NB4 (cell line): ENCODE data around the gene OR4D10.

ENCODE experiments used
- POLR2A ChIP-seq: IDR thresholded peaks from 2 replicates; pipeline ENCODE4 v1.6.1; 2011; ENCODE audit warnings: mild to moderate bottlenecking; ENCODE audit not compliant: insufficient read length; ENCODE audit errors: extremely low read depth
- TF ChIP-seq, protein P1 (sequence below): IDR thresholded peaks from one replicate; pipeline ENCODE4 v1.5.1; 2012; ENCODE audit warnings: low read depth, low read length
- TF ChIP-seq, protein P2 (sequence below): IDR thresholded peaks from 2 replicates; pipeline ENCODE4 v1.6.1; 2011; ENCODE audit warnings: low read depth, low read length

GRCh38 chr11:59510941-59511589 lies 38.0 kb downstream of the OR4D10 start, which contains the start of gene OR4D9:
- TF ChIP-seq, protein P1, sequence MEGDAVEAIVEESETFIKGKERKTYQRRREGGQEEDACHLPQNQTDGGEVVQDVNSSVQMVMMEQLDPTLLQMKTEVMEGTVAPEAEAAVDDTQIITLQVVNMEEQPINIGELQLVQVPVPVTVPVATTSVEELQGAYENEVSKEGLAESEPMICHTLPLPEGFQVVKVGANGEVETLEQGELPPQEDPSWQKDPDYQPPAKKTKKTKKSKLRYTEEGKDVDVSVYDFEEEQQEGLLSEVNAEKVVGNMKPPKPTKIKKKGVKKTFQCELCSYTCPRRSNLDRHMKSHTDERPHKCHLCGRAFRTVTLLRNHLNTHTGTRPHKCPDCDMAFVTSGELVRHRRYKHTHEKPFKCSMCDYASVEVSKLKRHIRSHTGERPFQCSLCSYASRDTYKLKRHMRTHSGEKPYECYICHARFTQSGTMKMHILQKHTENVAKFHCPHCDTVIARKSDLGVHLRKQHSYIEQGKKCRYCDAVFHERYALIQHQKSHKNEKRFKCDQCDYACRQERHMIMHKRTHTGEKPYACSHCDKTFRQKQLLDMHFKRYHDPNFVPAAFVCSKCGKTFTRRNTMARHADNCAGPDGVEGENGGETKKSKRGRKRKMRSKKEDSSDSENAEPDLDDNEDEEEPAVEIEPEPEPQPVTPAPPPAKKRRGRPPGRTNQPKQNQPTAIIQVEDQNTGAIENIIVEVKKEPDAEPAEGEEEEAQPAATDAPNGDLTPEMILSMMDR: no peak
- TF ChIP-seq, protein P2, sequence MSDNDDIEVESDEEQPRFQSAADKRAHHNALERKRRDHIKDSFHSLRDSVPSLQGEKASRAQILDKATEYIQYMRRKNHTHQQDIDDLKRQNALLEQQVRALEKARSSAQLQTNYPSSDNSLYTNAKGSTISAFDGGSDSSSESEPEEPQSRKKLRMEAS: no peak
- TF ChIP-seq POLR2A: no peak
